H1 (cell line): ENCODE results near the gene ZCCHC3. TPM values are rescaled to one million over a fixed set of nuclear protein-coding genes. Genes with fewer than 3 reads are reported as not detected.

Experiments used
- EGR1 ChIP-seq: IDR thresholded peaks from 2 replicates; pipeline ENCODE4 v1.6.1; 2011; ENCODE audit warnings: low read depth, low read length, borderline replicate concordance
- SIRT6 ChIP-seq: IDR thresholded peaks from one replicate; pipeline ENCODE4 v1.7.1; 2012; ENCODE audit warnings: low read length, inconsistent platforms
- polyA plus RNA-seq, 7 experiments: library from polyadenylated mRNA; depleted of rRNA in 3 of 7; stranded (reverse) in 5 of 7; unstranded in 2 of 7; fragments of >200 nt in 5 of 7; fragments of 200-250 nt in 2 of 7; gene quantifications; 1 replicate in 5 of 7; 2 replicates in 1 of 7; 4 replicates in 1 of 7; pipeline versions ENCODE4 v1.2.1 to v1.2.3, GENCODE V29; 2011 to 2013; ENCODE audit warnings: missing spikeins in 2 of 7, mixed read lengths in 2 of 7
- total RNA-seq: library from RNA; stranded (reverse); fragmentation: NEBNext Ultra II Directional; extraction: Animal tissue kit (Norgen Biotek cat#: 25700); gene quantifications from 2 replicates; pipeline ENCODE4 v1.2.1, GENCODE V29; 2021

Gene ZCCHC3
- total and polyA plus RNA-seq, 2 of the 8 experiments (the other 6 are each of a cell fraction or from before 2014, with no cell fraction given), result 33.7 to 52.4 TPM

DNA sequence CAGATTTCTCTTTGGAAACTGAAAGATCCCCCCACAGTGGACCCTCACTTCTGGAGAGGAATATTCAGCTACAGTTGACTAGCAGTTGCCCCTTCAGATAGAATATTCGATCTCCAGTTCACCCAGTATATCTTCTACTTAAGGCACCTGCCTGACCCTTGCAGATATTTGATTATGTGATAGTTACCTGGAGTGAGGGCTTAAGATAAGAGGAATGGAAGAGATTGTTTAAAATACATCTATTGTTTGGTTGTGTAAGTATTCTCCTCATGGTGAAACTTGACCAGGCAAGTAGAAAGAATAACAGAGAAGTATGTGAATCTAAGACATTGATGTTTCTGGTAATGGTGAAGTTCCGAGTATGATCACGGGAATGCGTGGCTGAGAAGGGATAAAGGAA lies 1.6 kb upstream of the ZCCHC3 start (continued):
- TF ChIP-seq EGR1 (no peak), SIRT6 (no peak)
- TF ChIP-seq, all 59 proteins: peak for 0
